Measurements from ENCODE around the gene LRRD1.

DNA sequence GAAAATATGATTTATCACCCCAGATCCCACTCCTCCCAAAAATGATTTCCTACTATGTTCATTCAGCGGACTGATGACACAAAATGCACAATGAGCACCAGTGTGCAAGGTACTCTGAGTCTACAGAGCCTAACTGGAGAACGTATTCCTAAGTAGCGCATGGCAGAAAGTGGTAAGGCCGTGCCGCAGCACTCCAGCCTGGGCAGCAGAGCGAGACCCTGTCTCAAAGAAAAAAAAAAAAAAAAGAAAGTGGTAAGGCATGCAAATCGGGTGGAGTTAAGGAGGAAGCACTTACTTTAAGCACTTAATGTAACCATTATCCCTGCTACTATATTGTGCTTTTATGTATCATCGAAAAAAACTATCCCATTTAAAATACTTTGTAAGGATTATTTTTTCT is 70.1 kb downstream of the LRRD1 start:
- TF ChIP-seq, protein P1, sequence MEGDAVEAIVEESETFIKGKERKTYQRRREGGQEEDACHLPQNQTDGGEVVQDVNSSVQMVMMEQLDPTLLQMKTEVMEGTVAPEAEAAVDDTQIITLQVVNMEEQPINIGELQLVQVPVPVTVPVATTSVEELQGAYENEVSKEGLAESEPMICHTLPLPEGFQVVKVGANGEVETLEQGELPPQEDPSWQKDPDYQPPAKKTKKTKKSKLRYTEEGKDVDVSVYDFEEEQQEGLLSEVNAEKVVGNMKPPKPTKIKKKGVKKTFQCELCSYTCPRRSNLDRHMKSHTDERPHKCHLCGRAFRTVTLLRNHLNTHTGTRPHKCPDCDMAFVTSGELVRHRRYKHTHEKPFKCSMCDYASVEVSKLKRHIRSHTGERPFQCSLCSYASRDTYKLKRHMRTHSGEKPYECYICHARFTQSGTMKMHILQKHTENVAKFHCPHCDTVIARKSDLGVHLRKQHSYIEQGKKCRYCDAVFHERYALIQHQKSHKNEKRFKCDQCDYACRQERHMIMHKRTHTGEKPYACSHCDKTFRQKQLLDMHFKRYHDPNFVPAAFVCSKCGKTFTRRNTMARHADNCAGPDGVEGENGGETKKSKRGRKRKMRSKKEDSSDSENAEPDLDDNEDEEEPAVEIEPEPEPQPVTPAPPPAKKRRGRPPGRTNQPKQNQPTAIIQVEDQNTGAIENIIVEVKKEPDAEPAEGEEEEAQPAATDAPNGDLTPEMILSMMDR (IDR thresholded peaks at IDR 0.05; ENCODE audit: low read depth, low read length, poor library complexity, severe bottlenecking), result no peak
- TF ChIP-seq EZH2phosphoT487 (IDR thresholded peaks at IDR 0.05; ENCODE audit: borderline replicate concordance, low read length), result no peak

All from DOHH2 (cell line).